ENCODE data around the gene CSRNP3. TPM values are rescaled to one million over a fixed set of nuclear protein-coding genes. Genes with fewer than 3 reads are reported as not detected.

The CSRNP3 gene
- total RNA-seq, 2 donors from 2014 or later, result 8.3 to 16.1 TPM

GRCh38 chr2:165513479-165513878 is 44.0 kb downstream of the CSRNP3 start:
- H3K4me1 ChIP-seq (ENCODE audit: control insufficient read depth, insufficient read depth, low read length), result no peaks in the 10 kb centered on the region
- no peak overlapping the region for H3K27ac ChIP-seq (ENCODE audit: low read depth, low read length)
- H3K4me1 Mint-ChIP-seq, result no peaks in the 10 kb centered on the region
- no peaks in the 10 kb centered on the region for H3K36me3 ChIP-seq (ENCODE audit: control insufficient read depth, insufficient read depth, low read length)
- TF ChIP-seq, protein P1, sequence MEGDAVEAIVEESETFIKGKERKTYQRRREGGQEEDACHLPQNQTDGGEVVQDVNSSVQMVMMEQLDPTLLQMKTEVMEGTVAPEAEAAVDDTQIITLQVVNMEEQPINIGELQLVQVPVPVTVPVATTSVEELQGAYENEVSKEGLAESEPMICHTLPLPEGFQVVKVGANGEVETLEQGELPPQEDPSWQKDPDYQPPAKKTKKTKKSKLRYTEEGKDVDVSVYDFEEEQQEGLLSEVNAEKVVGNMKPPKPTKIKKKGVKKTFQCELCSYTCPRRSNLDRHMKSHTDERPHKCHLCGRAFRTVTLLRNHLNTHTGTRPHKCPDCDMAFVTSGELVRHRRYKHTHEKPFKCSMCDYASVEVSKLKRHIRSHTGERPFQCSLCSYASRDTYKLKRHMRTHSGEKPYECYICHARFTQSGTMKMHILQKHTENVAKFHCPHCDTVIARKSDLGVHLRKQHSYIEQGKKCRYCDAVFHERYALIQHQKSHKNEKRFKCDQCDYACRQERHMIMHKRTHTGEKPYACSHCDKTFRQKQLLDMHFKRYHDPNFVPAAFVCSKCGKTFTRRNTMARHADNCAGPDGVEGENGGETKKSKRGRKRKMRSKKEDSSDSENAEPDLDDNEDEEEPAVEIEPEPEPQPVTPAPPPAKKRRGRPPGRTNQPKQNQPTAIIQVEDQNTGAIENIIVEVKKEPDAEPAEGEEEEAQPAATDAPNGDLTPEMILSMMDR (conservative IDR thresholded peaks at IDR 0.05), result no peak
- no peaks in the 10 kb centered on the region for H3K9me3 ChIP-seq (ENCODE audit: control insufficient read depth, low read length)
- no peak overlapping the region for H3K4me3 ChIP-seq (ENCODE audit: low read length)
- H3K4me3 Mint-ChIP-seq, result no peak overlapping the region
- H3K9ac ChIP-seq (ENCODE audit: extremely low read depth, low read length, poor library complexity, severe bottlenecking), result no peak overlapping the region
- no peaks in the 10 kb centered on the region for H3K27me3 Mint-ChIP-seq (ENCODE audit: insufficient read depth)
- H3K27me3 ChIP-seq (ENCODE audit: control insufficient read depth, insufficient read depth, low read length, poor library complexity, severe bottlenecking), result no peaks in the 10 kb centered on the region
- 100% methylated on average over 1 of the region's 1 CpG; no CpG with 5 or more reads in 1 of the 2 experiments for WGBS, 2 experiments (ENCODE audit: insufficient coverage in 1 of 2, insufficient read length in 1 of 2)
- no peaks in the 10 kb centered on the region for H3K9me3 Mint-ChIP-seq
- no peak overlapping the region for H3K27ac Mint-ChIP-seq
- peaks cover 4% of the 10 kb centered on the region for H3K36me3 Mint-ChIP-seq (ENCODE audit: low read depth)
- no peak for DNase-seq

- no peak overlapping the region for H3K4me3 Mint-ChIP-seq
- H3K9me3 ChIP-seq (ENCODE audit: control insufficient read depth, low read length), result no peaks in the 10 kb centered on the region
- H3K36me3 Mint-ChIP-seq (ENCODE audit: low read depth), result peaks cover 4% of the 10 kb centered on the region
Measured at GRCh38 chr2:165518611-165519010, 49.1 kb downstream of the CSRNP3 start.

DNA sequence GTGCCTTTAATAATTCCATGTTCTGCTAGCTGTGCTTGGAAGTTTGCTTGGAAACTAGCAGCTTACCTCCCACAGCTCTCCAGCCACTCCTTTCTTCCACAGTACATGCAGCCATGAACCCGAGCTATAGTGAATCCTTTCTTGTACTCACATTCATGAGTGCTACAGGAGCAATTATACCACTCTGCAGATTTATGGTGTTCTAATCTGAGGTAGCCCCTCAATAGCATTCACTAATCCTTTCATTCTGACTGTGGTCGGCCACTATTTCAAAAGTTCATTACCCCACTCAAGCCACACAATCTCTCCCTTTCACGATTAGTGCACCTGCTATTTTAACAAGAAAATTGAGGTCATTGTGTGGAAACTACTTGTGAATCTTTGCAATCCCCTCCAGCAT is 53.2 kb downstream of the CSRNP3 start:
- no peaks in the 10 kb centered on the region for H3K36me3 Mint-ChIP-seq (ENCODE audit: low read depth)

More at GRCh38 chr2:165518611-165519010, 49.1 kb downstream of the CSRNP3 start:
- TF ChIP-seq, protein P1 (conservative IDR thresholded peaks at IDR 0.05), result no peak
- no peak overlapping the region for H3K9ac ChIP-seq (ENCODE audit: extremely low read depth, low read length, poor library complexity, severe bottlenecking)
- no peaks in the 10 kb centered on the region for H3K36me3 ChIP-seq (ENCODE audit: control insufficient read depth, insufficient read depth, low read length)
- Mint-ChIP-seq H3K27ac (no peak overlapping the region), H3K27me3 (ENCODE audit: insufficient read depth) (no peaks in the 10 kb centered on the region), H3K9me3 (no peaks in the 10 kb centered on the region), H3K4me1 (no peaks in the 10 kb centered on the region)
- H3K27me3 ChIP-seq (ENCODE audit: control insufficient read depth, insufficient read depth, low read length, poor library complexity, severe bottlenecking), result no peaks in the 10 kb centered on the region
- no peaks in the 10 kb centered on the region for H3K4me1 ChIP-seq (ENCODE audit: control insufficient read depth, insufficient read depth, low read length)
- no peak for DNase-seq
- no peak overlapping the region for H3K4me3 ChIP-seq (ENCODE audit: low read length)
- H3K27ac ChIP-seq (ENCODE audit: low read depth, low read length), result no peak overlapping the region

More for the DNA sequence above, 53.2 kb downstream of the CSRNP3 start:
- Mint-ChIP-seq H3K4me3 (no peak overlapping the region), H3K27me3 (ENCODE audit: insufficient read depth) (no peaks in the 10 kb centered on the region), H3K27ac (no peak overlapping the region), H3K9me3 (no peaks in the 10 kb centered on the region), H3K4me1 (no peaks in the 10 kb centered on the region)
- H3K27ac ChIP-seq (ENCODE audit: low read depth, low read length), result no peak overlapping the region
- H3K4me3 ChIP-seq (ENCODE audit: low read length), result no peak overlapping the region
- H3K4me1 ChIP-seq (ENCODE audit: control insufficient read depth, insufficient read depth, low read length), result no peaks in the 10 kb centered on the region
- no peaks in the 10 kb centered on the region for H3K27me3 ChIP-seq (ENCODE audit: control insufficient read depth, insufficient read depth, low read length, poor library complexity, severe bottlenecking)
- WGBS, 2 experiments (ENCODE audit: insufficient coverage in 1 of 2, insufficient read length in 1 of 2), result 92 to 94% methylated on average over 3 of the region's 3 CpGs
- H3K9ac ChIP-seq (ENCODE audit: extremely low read depth, low read length, poor library complexity, severe bottlenecking), result no peak overlapping the region
- no peak for DNase-seq
- TF ChIP-seq, protein P1 (conservative IDR thresholded peaks at IDR 0.05), result no peak
- no peaks in the 10 kb centered on the region for H3K9me3 ChIP-seq (ENCODE audit: control insufficient read depth, low read length)
- H3K36me3 ChIP-seq (ENCODE audit: control insufficient read depth, insufficient read depth, low read length), result no peaks in the 10 kb centered on the region

All from endodermal cell (in vitro differentiated cells).